Sigmoid colon (tissue), 7 donors: ENCODE measurements around the gene OR2T11. TPM values are rescaled to one million over a fixed set of nuclear protein-coding genes. Genes with fewer than 3 reads are reported as not detected.

Experiments
- polyA plus RNA-seq, 3 donors: library from polyadenylated mRNA; stranded (reverse); fragments of 200-250 nt; gene quantifications; one replicate each; pipeline ENCODE4 v1.2.3, GENCODE V29; 2013
- small RNA-seq, 3 donors: library from RNA; depleted of rRNA; stranded (forward); fragments of <200 nt; gene quantifications; one replicate each; pipeline ENCODE3, GENCODE V24; 2016
- total RNA-seq, 4 donors: library from RNA; depleted of rRNA; stranded (reverse); fragments of >200 nt; gene quantifications; one replicate each; pipeline ENCODE4 v1.1.0, GENCODE V29; 2016
- donor health status: healthy with polysubstance abuse.
- donor health status: Bipolar disorder and iron deficiency.
- donor health status: healthy.

OR2T11 gene
- total and polyA plus RNA-seq, 7 donors = not detected

Small RNA genes lying within 50 kb of the gene (small RNA-seq; reads per million reads assigned to genes)
- 0 reads per million in 3 donors for gene RF00019

Other genes starting within 250 kb of the OR2T11 start
- gene OR2T1, start 232.0 kb downstream of the OR2T11 start, total RNA-seq = not detected
- not detected for gene OR2T1, start 232.0 kb downstream of the OR2T11 start, polyA plus RNA-seq
- not detected for gene OR2T2, start 189.5 kb downstream of the OR2T11 start, total RNA-seq
- gene OR2T2, start 189.5 kb downstream of the OR2T11 start, polyA plus RNA-seq = not detected
- not detected for gene OR2T3, start 161.7 kb downstream of the OR2T11 start, total RNA-seq
- gene OR2T3, start 161.7 kb downstream of the OR2T11 start, polyA plus RNA-seq = not detected
- not detected for gene OR2T5, start 146.5 kb downstream of the OR2T11 start, total RNA-seq
- gene OR2T5, start 146.5 kb downstream of the OR2T11 start, polyA plus RNA-seq = not detected
- not detected for gene OR2G6, start 127.0 kb downstream of the OR2T11 start, total RNA-seq
- gene OR2G6, start 127.0 kb downstream of the OR2T11 start, polyA plus RNA-seq = not detected
- gene OR2T29, start 72.3 kb downstream of the OR2T11 start, total RNA-seq = not detected
- gene OR2T29, start 72.3 kb downstream of the OR2T11 start, polyA plus RNA-seq = not detected
- not detected for gene OR2T34, start 60.3 kb downstream of the OR2T11 start, total RNA-seq
- gene OR2T34, start 60.3 kb downstream of the OR2T11 start, polyA plus RNA-seq = not detected
- gene OR2T10, start 37.4 kb downstream of the OR2T11 start, total RNA-seq = not detected
- under 1 TPM in 1 of 3 donors, not detected in 2; 0.01 TPM for gene OR2T10, start 37.4 kb downstream of the OR2T11 start, polyA plus RNA-seq
- gene OR2T35, start 10.2 kb upstream of the OR2T11 start, total RNA-seq = not detected
- gene OR2T35, start 10.2 kb upstream of the OR2T11 start, polyA plus RNA-seq = not detected
- not detected for gene OR2T27, start 20.4 kb upstream of the OR2T11 start, total RNA-seq
- gene OR2T27, start 20.4 kb upstream of the OR2T11 start, polyA plus RNA-seq = not detected
- not detected for gene OR14I1, start 67.7 kb upstream of the OR2T11 start, total RNA-seq
- not detected for gene OR14I1, start 67.7 kb upstream of the OR2T11 start, polyA plus RNA-seq
- gene LYPD8, start 120.7 kb upstream of the OR2T11 start, total RNA-seq = 1 to 10 TPM in 1 of 4 donors, under 1 TPM in 1, not detected in 2; 0.36 to 1.1 TPM
- 100 to 1,000 TPM; 111 to 237 (median 176) TPM for gene LYPD8, start 120.7 kb upstream of the OR2T11 start, polyA plus RNA-seq
- 10 to 100 TPM; 13.7 to 18.3 (median 15.3) TPM for gene SH3BP5L, start 190.8 kb upstream of the OR2T11 start, total RNA-seq
- gene SH3BP5L, start 190.8 kb upstream of the OR2T11 start, polyA plus RNA-seq = 10 to 100 TPM; 16.2 to 23.5 (median 19.0) TPM
- 10 to 100 TPM; 17.5 to 31.1 (median 22.5) TPM for gene ZNF672, start 203.1 kb upstream of the OR2T11 start, total RNA-seq
- gene ZNF672, start 203.1 kb upstream of the OR2T11 start, polyA plus RNA-seq = 10 to 100 TPM; 14.4 to 25.6 (median 17.6) TPM
- gene ZNF692, start 224.0 kb upstream of the OR2T11 start, total RNA-seq = 10 to 100 TPM; 23.5 to 59.8 (median 30.9) TPM
- gene ZNF692, start 224.0 kb upstream of the OR2T11 start, polyA plus RNA-seq = 10 to 100 TPM in 2 of 3 donors, 1 to 10 TPM in 1; 5.4 to 63.2 (median 10.4) TPM